Gastrocnemius medialis (tissue), 4 donors: ENCODE results near the gene ZFAND4. TPM values are rescaled to one million over a fixed set of nuclear protein-coding genes. Genes with fewer than 3 reads are reported as not detected.
A peak's percentile ranks its signal among the peaks of the same experiment; 100 is the strongest.
"Not testable (repeated sequence)": the region's sequence is repeated elsewhere in the genome, so short reads cannot be mapped to it uniquely, and the experiment has no call there.

Source experiments
- ATAC-seq, 2 donors: fragments of 150-250 bp; one replicate each; pipeline ENCODE4 v1.9.1; 2016
- DNase-seq, 2 donors: peaks; one replicate each; pipeline ENCODE4 v3.0.0-alpha.2; 2019
- H3K27ac ChIP-seq, 4 donors: fragments of 200-600 bp; sonication (generic); 1 replicate in 1 of 4; 2 replicates in 3 of 4; pipeline ENCODE4 v1.5.1; 2016 to 2018; ENCODE audit warnings: mild to moderate bottlenecking in 2 of 4, moderate library complexity in 1 of 4
- H3K27me3 ChIP-seq, 3 donors: fragments of 200-600 bp; sonication (generic) in 2 of 3; 1 replicate in 1 of 3; 2 replicates in 2 of 3; pipeline versions ENCODE4 v1.5.1 to v1.6.0; 2016 to 2019; ENCODE audit warnings: mild to moderate bottlenecking in 1 of 3, moderate library complexity in 1 of 3
- H3K36me3 ChIP-seq, 2 donors: fragments of 200-600 bp; sonication (generic) in 1 of 2; one replicate each; pipeline ENCODE4 v1.5.1; 2017 to 2018
- H3K4me1 ChIP-seq, 2 donors: fragments of 200-600 bp; sonication (generic) in 1 of 2; one replicate each; pipeline ENCODE4 v1.5.1; 2016 to 2017; ENCODE audit warnings: mild to moderate bottlenecking in 2 of 2
- H3K4me3 ChIP-seq, 4 donors: fragments of 200-600 bp; sonication (generic) in 3 of 4; 1 replicate in 1 of 4; 2 replicates in 3 of 4; pipeline ENCODE4 v1.5.1; 2016 to 2019; ENCODE audit warnings: mild to moderate bottlenecking in 2 of 4
- H3K9me3 ChIP-seq, 3 donors: fragments of 200-600 bp; sonication (generic) in 2 of 3; 1 replicate in 1 of 3; 2 replicates in 2 of 3; pipeline ENCODE4 v1.5.1; 2016 to 2019
- CTCF ChIP-seq, 5 experiments: fragments of 450-650 bp in 3 of 5; fragments of 200-600 bp in 2 of 5; sonication (generic) in 2 of 5; IDR thresholded peaks in 4 of 5; conservative IDR thresholded peaks in 1 of 5; 1 replicate in 4 of 5; 2 replicates in 1 of 5; pipeline ENCODE4 v1.5.1; 2016 to 2019; ENCODE audit warnings: antibody characterized with exemption in 5 of 5, mild to moderate bottlenecking in 3 of 5, moderate library complexity in 3 of 5
- POLR2A ChIP-seq, 2 donors: fragments of 450-650 bp; IDR thresholded peaks; one replicate each; pipeline ENCODE4 v1.6.1; 2017; ENCODE audit warnings: antibody characterized with exemption in 2 of 2, mild to moderate bottlenecking in 2 of 2, moderate library complexity in 2 of 2
- in situ Hi-C, 4 donors: fragments of 200-750 bp; cut with MboI; loops; one replicate each; pipeline versions ENCODE4 v1.15.0 to v1.8.0; 2017; ENCODE audit warnings: low sequenced_read_pairs in 4 of 4
- intact Hi-C: fragments of 100-400 bp; cut with DNase I; formaldehyde crosslinking; loops from one replicate; pipeline ENCODE4 v1.15.1; 2023; ENCODE audit warnings: low total_unique reads
- total RNA-seq, 4 donors: library from RNA; depleted of rRNA; stranded (reverse); fragments of >200 nt; gene quantifications; one replicate each; pipeline versions ENCODE4 v1.1.0 to v1.2.3, GENCODE V29; 2016

The ZFAND4 gene
- total RNA-seq, 4 donors from 2014 or later = 6.4 to 15.0 (median 12.3) TPM

GRCh38 chr10:45602836-45603235, 69.7 kb downstream of the ZFAND4 start:
- Histone ChIP-seq H3K4me1 (no peaks in the 10 kb centered on the region), H3K36me3 (no peaks in the 10 kb centered on the region), H3K27ac (no peak overlapping the region), H3K9me3 (no peaks in the 10 kb centered on the region), H3K27me3 (peaks cover 8 to 24% (median 22%) of the 10 kb centered on the region in 3 donors), H3K4me3 (no peak overlapping the region)
- intact Hi-C loops (no loop called here), in situ Hi-C loops (no loop called here)
- no peak for TF ChIP-seq CTCF (IDR thresholded peaks at IDR 0.05 in 4 of 5, conservative IDR thresholded peaks at IDR 0.05 in 1 of 5)
- no peak for TF ChIP-seq POLR2A (IDR thresholded peaks at IDR 0.05)
- no peak for DNase-seq
- no peak for ATAC-seq

GRCh38 chr10:45602082-45602730, 70.4 kb downstream of the ZFAND4 start:
- TF ChIP-seq CTCF (IDR thresholded peaks at IDR 0.05 in 4 of 5, conservative IDR thresholded peaks at IDR 0.05 in 1 of 5) = no peak
- TF ChIP-seq POLR2A (IDR thresholded peaks at IDR 0.05) = no peak
- Histone ChIP-seq H3K27ac (no peak overlapping the region), H3K4me3 (no peak overlapping the region), H3K9me3 (no peaks in the 10 kb centered on the region), H3K27me3 (peaks cover 8 to 24% (median 22%) of the 10 kb centered on the region in 3 donors), H3K4me1 (no peaks in the 10 kb centered on the region), H3K36me3 (no peaks in the 10 kb centered on the region)
- in situ Hi-C loops = no loop called here
- no peak for DNase-seq
- intact Hi-C loops = no loop called here
- ATAC-seq = no peak

GRCh38 chr10:45601254-45601930, 71.2 kb downstream of the ZFAND4 start:
- peaks cover 8 to 24% (median 22%) of the 10 kb centered on the region in 3 donors for H3K27me3 ChIP-seq
- H3K4me3 ChIP-seq, H3K27ac ChIP-seq, ATAC-seq, H3K9me3 ChIP-seq, in situ Hi-C loops, intact Hi-C loops, H3K4me1 ChIP-seq, H3K36me3 ChIP-seq, DNase-seq: not testable (repeated sequence)

- Histone ChIP-seq H3K27me3 (peaks cover 8 to 24% (median 22%) of the 10 kb centered on the region in 3 donors), H3K4me3 (peak overlapping the region in 1 of 4 donors; percentile 18)
- ATAC-seq, in situ Hi-C loops, intact Hi-C loops, H3K4me1 ChIP-seq, DNase-seq, H3K27ac ChIP-seq, H3K9me3 ChIP-seq, H3K36me3 ChIP-seq: not testable (repeated sequence)
Observed at GRCh38 chr10:45600337-45601253, 72.0 kb downstream of the ZFAND4 start.

GRCh38 chr10:45599646-45600045, 72.9 kb downstream of the ZFAND4 start:
- no peak for ATAC-seq
- peaks cover 8 to 24% (median 22%) of the 10 kb centered on the region in 3 donors for H3K27me3 ChIP-seq
- intact Hi-C loops = loop anchor here (10.0 kb wide), 1 partner anchor 595 kb away; the partner anchor contains the start of gene ZNF22
- H3K4me3 ChIP-seq = no peak overlapping the region
- in situ Hi-C loops = no loop called here
- H3K27ac ChIP-seq = no peak overlapping the region
- DNase-seq = no peak
- no peaks in the 10 kb centered on the region for H3K36me3 ChIP-seq
- H3K9me3 ChIP-seq = no peaks in the 10 kb centered on the region
- TF ChIP-seq POLR2A (IDR thresholded peaks at IDR 0.05) = no peak
- TF ChIP-seq CTCF (IDR thresholded peaks at IDR 0.05 in 4 of 5, conservative IDR thresholded peaks at IDR 0.05 in 1 of 5) = no peak
- H3K4me1 ChIP-seq = no peaks in the 10 kb centered on the region
